Bone marrow (tissue), 2 donors: ENCODE measurements around the gene ALOX12.

Source experiments
- DNase-seq, 2 donors: peaks; one replicate each; lab custom pipeline; 2025; lab: John Stamatoyannopoulos, UW

ALOX12 gene

GRCh38 chr17:7001318-7001961, 5.6 kb downstream of the ALOX12 start:
- DNase-seq = no peak

GRCh38 chr17:7002288-7003047, 6.6 kb downstream of the ALOX12 start:
- no peak for DNase-seq

GRCh38 chr17:7003745-7004144, 7.9 kb downstream of the ALOX12 start:
- DNase-seq = no peak

- peak in 1 of 2 donors; percentile 59 for DNase-seq
These were observed 8.8 kb downstream of the ALOX12 start for GRCh38 chr17:7004398-7005253.

GRCh38 chr17:7005716-7006115, 9.9 kb downstream of the ALOX12 start:
- no peak for DNase-seq

GRCh38 chr17:7007143-7007542, 11.3 kb downstream of the ALOX12 start:
- DNase-seq = no peak

- DNase-seq = no peak
These were observed 14.7 kb downstream of the ALOX12 start for GRCh38 chr17:7010523-7010922.

- no peak for DNase-seq
These were observed 15.6 kb downstream of the ALOX12 start for GRCh38 chr17:7011415-7011814.

GRCh38 chr17:7011942-7012254, 16.0 kb downstream of the ALOX12 start:
- no peak for DNase-seq

GRCh38 chr17:7014261-7014994, 18.6 kb downstream of the ALOX12 start:
- DNase-seq = peak; percentile 91 to 98

- DNase-seq = peak; percentile 59 to 76
These were observed 19.4 kb downstream of the ALOX12 start for GRCh38 chr17:7014995-7015958.

GRCh38 chr17:7016418-7016817, 20.6 kb downstream of the ALOX12 start:
- DNase-seq = no peak

- no peak for DNase-seq
These were observed 21.3 kb downstream of the ALOX12 start for GRCh38 chr17:7016886-7017826.

- DNase-seq = no peak
These were observed 22.0 kb downstream of the ALOX12 start for GRCh38 chr17:7017827-7018200.

GRCh38 chr17:7018331-7018964, 22.6 kb downstream of the ALOX12 start:
- no peak for DNase-seq

- DNase-seq = no peak
These were observed 23.5 kb downstream of the ALOX12 start for GRCh38 chr17:7019367-7019766.

- no peak for DNase-seq
These were observed 24.1 kb downstream of the ALOX12 start for GRCh38 chr17:7019839-7020519.

- DNase-seq = no peak
These were observed 25.2 kb downstream of the ALOX12 start for GRCh38 chr17:7020894-7021664.
